ENCODE results near the gene SYCE3.

SYCE3 gene

DNA sequence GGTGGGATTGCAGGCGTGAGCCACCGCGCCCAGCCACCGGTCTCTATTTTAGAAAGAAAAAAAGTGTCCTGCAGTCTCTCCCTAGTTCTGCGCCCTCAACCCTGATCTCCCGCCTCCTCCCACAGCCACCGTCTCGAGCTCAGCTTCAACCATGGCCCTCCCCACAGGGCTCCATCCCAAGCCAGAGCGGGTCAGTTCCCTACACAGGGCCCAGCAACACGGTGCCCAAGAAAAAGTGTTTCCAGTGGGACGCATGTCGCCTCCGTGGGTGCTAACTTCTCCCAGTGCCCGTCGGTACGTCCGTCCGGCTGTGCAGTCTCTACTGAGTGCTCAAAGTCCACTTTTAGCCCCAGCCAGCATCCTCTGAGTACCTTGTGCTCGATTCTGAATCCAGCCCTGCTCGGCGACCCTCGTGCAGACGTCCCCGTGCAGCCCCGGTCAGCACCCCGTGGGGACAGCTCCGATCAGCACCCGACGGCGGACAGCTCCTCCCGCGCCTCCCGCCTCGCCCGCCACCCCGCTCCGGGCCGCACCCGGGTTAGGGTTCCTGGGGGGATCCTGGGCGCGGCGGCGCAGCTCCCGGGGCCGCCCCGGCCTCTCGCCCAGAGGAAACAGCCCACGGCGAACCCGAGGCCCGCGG, 37.2 kb upstream of the SYCE3 start:
- peak in 1 of 2 experiments; percentile 26 for DNase-seq

- DNase-seq, result no peak
These were observed 34.4 kb upstream of the SYCE3 start for GRCh38 chr22:50597097-50597496.

GRCh38 chr22:50595189-50595588, 32.5 kb upstream of the SYCE3 start:
- no peak for DNase-seq

DNA sequence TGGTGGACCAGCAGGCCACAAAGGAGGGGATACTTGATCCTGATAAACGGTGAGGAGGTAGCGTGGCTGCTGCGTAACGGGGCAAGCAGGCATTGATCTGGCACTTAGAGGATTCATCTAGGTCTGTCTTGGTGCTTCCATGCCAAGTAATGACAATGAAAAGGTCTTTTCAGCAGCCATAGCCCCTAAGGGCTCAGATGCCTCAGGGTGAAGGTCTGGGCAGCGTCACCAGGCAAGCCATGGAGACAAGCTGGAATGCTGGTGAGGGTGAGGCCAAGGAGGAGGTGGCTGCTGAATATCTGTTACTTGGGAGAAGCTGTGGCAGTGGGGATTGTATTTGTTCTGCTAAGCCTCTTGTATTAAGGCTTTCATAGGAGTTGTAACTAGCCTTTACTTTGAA, 24.7 kb upstream of the SYCE3 start:
- no peak for DNase-seq

DNA sequence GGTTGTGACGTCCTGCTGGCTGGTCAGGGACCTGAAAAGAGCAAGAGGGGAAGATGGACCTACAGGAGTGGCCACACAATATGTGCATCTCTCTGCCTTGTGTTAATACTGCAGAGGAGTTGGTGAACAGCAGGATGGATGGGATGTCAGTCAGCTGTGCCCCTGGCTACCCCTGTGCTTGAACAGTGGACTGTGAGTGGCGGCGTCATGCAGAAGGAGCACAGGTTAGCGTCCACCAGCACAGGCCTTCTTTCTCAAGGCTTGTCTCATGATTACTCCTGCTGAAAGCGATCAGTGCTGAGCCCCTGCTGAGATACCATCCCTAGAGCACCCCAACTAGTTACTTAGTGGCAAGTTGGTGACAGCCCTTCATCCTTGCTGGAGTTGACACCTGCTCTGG, 23.7 kb upstream of the SYCE3 start:
- no peak for DNase-seq

DNA sequence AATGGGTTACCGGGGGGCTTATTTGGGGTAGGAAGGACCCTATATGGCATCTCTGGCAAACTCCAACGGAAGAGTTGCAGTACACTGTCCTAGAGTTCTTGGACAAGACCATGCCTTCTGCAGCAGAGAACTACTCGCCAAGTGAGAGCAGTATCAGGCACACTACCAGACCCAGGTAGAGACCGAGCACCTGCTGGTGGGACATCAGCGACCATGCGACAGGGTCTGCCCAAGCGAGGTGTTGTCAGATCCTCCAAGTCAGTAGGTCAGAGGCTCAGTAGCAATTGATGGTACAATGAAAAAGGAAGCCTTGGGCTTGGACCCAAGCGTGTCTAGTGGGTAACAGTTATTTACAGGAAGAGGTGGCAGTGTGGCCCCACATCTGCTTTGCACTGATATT, 23.1 kb upstream of the SYCE3 start:
- no peak for DNase-seq

GRCh38 chr22:50585238-50585637, 22.5 kb upstream of the SYCE3 start:
- DNase-seq, result no peak

GRCh38 chr22:50584106-50585096, 21.7 kb upstream of the SYCE3 start:
- no peak for DNase-seq

- DNase-seq, result no peak
These were observed 20.7 kb upstream of the SYCE3 start for GRCh38 chr22:50583294-50583861.

DNA sequence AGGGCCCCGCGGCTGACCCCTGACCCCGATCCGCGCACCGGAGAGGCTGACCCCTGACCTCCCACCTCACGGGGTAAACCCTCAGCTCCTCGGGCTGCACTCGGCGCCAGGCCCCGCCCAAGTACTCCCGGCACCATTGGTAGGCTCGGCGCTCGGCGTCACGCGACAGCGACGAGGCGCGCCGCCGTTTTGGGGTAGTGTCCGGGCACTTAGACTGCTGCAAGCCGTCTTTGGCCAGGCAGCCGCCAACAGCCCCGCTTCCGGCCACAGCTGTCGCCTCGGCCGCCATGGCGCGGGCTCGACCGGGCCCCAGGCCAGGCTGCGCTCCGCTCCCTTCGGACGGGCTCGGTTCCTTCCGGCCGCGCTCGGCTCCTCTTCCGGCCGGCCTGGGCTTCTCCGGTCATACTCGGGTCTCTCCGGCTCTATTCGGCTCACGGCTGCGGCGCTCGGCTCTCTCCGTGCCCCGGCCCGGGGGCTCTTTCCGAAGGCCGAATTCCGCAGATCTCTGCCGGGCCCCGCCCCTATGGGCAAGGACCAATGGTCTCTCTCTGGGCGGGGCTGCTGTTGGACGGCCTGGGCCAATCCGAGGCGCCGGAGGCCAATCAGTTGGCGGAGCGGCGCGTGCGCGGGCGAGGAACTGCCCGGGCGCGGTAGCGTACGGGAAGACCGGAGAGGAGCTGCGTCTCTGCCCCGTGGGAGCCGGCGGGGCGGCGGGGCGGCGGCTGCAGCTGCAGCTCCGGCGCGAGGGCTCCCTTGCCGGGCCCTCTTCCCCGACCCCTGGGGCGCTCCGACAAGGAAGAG, 20.0 kb upstream of the SYCE3 start, which contains the start of gene CHKB:
Gene CHKB, minus strand, starts transcription at position 357 of the 801 bp plus-strand sequence. Its CDS starts 68 bp downstream, at position 289.
- peak; percentile 99 for DNase-seq

DNA sequence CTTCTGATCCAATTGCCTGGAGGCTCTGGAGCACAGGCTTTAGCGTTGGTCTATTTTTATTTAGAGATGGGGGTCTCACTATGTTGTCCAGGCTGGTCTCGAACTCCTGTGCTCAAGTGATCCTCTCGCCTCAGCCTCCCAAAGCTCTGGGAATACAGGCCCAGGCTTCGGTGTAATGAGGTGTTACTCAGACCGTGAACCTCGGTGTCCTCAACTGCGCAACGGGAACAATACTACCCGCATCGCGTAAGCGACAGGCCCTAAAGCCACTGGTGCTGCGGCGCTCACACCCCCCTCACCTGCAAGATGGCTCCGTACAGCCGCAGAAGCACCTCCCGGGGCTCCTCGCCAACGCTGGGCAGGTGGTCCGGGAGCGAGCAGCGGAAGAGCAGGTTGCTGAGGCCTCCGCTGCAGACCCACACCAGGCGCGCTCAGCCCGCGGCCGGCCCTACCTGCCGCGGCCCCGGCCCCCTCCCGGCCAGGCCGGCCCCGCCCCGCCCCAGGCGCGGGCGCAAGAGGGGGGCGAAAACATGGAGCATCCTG, 19.3 kb upstream of the SYCE3 start:
- peak in 1 of 2 experiments; percentile 63 for DNase-seq

DNA sequence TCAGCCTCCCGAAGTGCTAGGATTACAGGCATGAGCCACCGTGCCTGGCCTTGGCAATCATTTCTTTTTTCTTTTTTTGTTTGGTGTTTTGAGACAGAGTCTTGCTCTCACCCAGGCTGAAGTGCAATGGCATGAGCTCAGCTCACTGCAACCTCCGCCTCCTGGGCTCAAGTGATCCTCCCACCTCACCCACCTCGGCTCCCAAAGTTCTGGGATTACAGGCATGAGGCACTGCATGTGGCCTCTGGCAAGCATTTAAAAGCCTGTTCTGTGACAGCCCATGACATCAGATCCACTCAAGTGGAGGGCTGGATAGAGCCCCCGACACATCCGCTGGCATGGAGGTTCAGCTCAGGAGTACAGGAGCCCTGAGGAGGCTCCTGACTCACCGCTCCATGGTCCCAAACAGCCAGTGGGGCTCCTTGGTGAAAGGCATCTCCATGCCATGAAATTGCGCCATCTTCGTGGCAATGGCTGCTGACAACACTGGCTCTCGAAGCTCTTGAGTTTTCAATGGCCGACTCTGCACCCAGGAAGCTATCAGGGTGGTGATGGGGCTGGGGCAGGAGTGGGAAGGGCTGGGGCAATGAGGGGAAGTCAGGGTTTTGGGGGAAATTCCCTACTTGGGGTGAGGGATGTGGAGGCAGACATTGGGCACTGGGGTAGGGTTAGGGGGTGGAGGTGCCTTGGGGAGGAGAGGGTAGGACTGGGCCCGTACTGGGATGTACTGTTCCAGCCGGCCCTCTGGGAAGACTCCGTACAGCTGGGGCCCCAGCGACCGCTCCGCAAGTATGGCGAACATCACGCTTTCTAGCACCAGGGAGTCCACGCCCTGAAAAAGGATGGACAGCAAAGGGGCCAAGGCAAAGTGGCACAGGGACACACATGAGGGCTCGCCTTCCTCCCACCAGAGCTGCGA, 18.6 kb upstream of the SYCE3 start:
- no peak for DNase-seq

DNA sequence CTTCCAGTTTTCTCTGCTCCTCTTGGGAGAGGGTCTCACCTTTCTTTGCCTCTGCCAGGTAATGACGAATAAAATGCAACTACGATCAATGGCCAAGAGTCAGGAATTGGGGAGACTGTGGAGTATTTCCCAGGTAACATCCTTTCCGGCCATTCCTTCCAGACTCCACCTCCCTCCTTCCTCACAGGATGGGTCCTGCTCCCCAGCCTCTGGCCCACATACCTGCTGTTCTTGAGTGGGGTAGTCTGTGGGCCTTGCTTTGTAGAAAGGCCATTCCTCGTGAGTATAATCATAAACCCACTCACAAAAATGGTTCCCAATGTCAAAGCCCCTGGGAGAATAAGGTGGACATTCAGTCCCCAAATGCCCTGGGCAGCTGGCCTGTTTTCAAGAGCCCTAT, 17.0 kb upstream of the SYCE3 start:
- no peak for DNase-seq

DNA sequence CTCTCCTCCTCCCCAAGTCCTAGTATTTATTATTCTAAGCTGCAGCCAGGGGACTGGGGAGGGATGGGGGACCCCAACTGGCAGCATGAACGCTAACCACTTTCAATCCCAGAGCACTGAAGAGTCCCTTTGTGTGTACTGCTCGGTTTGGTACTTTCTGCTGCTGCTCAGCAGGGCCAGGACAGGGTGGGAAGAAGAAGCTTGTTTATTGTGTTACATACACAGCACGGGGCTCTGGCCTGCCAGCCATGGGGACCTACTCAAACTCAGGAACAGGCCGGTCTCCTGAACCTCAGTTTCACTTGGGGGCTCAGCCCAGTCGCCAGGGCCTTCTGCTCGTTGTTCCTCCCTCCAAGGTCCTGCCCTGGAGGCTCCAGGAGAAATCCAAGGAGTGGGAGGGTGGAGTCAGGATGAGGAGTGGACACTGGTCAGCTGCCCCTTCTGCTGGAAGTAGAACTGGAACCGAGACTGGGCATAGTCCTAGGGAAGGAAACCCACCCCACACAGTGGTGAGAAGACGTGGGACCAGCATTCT, 16.1 kb upstream of the SYCE3 start:
- DNase-seq, result no peak

DNA sequence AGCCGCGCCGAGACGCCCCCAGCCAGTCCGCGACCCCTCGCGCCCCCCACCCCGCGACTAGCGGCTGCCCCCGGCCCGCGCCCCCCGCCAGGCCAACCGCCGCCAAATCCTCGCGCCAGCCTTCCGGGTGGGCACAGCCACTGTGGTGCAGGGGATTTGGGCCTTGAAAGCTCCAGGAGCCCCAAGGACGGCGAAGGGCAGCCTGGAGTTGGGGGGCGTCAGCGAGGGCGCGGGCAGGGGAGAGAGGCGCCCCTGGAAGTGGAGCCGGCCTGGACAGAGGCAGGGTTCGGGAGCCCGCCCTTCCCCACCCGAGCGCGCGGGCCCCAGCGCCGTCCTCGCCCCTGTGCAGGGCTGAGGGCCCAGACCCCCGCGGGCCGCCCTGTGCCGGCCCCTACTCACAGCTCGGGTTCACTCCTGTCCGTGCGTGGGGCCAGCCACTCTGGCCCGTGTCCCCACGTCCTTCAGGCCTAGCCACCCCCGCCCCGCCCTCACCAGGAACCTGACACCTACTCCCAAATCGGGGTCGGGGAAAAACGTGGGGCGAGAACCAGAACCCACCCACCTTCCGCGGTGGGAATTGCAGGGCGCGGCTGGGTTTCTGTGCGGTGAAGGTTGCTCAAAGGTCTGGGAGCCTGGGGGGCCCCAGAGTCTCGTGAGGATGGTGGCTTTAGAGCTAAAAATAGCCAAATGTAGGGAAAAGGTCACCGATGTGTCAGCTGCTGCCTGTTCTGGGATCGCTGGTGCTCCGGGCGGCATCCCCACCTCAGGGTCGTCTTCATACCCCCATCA, 15.5 kb upstream of the SYCE3 start, which contains the start of gene CPT1B:
Gene CPT1B, minus strand, starts transcription at position 441 of the 789 bp plus-strand sequence. CDS start 512 bp downstream, outside the sequence.
- no peak for DNase-seq

GRCh38 chr22:50577697-50577986, 14.9 kb upstream of the SYCE3 start:
- DNase-seq, result no peak

GRCh38 chr22:50576806-50577696, 14.3 kb upstream of the SYCE3 start:
- no peak for DNase-seq

DNA sequence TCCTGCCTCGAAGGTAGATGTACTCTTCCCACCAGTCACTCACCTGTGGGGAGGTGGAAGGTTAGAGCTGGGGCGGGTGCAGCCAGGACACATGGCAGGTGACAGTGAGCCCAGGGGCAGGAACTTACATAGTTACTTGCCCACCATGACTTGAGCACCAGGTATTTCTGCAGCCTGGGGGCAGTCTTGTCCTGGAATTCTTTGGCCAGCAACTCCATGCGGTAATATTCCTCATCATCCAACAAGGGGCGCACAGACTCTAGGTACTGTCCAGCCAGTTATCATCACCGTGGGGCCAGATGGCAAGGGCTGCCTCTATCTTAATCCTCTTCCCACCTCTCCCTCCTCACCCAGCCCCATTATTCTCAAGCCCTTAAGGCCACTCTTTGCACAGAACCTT, 13.4 kb upstream of the SYCE3 start:
- peak; percentile 67 to 69 for DNase-seq

GRCh38 chr22:50575426-50575941, 12.8 kb upstream of the SYCE3 start:
- no peak for DNase-seq
